Subcutaneous abdominal adipose tissue (tissue), 5 donors: Measurements from ENCODE around the gene GALNT18.
A peak's percentile ranks its signal among the peaks of the same experiment; 100 is the strongest.

Source experiments
- H3K27ac ChIP-seq: one replicate; pipeline ENCODE4 v1.7.0; 2013; ENCODE audit warnings: low read depth, mild to moderate bottlenecking, inconsistent platforms, low read length, moderate library complexity
- H3K27me3 ChIP-seq, 5 donors: one replicate each; pipeline ENCODE4 v1.7.0; 2013; ENCODE audit warnings: low read length in 5 of 5, inconsistent platforms in 1 of 5; ENCODE audit not compliant: control insufficient read depth in 5 of 5, insufficient read depth in 4 of 5
- H3K36me3 ChIP-seq, 5 donors: one replicate each; pipeline ENCODE4 v1.7.0; 2013; ENCODE audit warnings: low read length in 5 of 5; ENCODE audit not compliant: control insufficient read depth in 5 of 5, insufficient read depth in 5 of 5
- H3K4me1 ChIP-seq, 5 donors: one replicate each; pipeline ENCODE4 v1.7.0; 2013; ENCODE audit warnings: low read length in 5 of 5, mild to moderate bottlenecking in 3 of 5, moderate library complexity in 1 of 5; ENCODE audit not compliant: control insufficient read depth in 5 of 5, insufficient read depth in 5 of 5
- H3K4me3 ChIP-seq, 5 donors: one replicate each; pipeline ENCODE4 v1.7.0; 2013; ENCODE audit warnings: low read length in 5 of 5, low read depth in 1 of 5
- H3K9ac ChIP-seq, 5 donors: one replicate each; pipeline ENCODE4 v1.7.0; 2013; ENCODE audit warnings: low read length in 5 of 5, mild to moderate bottlenecking in 4 of 5, moderate library complexity in 3 of 5
- H3K9me3 ChIP-seq, 5 donors: one replicate each; pipeline ENCODE4 v1.7.0; 2013; ENCODE audit warnings: low read length in 5 of 5; ENCODE audit not compliant: control insufficient read depth in 5 of 5
- donor health status: healthy.
- donor health status: healthy.
- donor health status: healthy.
- donor health status: healthy.
- donor health status: healthy.

Gene GALNT18

DNA sequence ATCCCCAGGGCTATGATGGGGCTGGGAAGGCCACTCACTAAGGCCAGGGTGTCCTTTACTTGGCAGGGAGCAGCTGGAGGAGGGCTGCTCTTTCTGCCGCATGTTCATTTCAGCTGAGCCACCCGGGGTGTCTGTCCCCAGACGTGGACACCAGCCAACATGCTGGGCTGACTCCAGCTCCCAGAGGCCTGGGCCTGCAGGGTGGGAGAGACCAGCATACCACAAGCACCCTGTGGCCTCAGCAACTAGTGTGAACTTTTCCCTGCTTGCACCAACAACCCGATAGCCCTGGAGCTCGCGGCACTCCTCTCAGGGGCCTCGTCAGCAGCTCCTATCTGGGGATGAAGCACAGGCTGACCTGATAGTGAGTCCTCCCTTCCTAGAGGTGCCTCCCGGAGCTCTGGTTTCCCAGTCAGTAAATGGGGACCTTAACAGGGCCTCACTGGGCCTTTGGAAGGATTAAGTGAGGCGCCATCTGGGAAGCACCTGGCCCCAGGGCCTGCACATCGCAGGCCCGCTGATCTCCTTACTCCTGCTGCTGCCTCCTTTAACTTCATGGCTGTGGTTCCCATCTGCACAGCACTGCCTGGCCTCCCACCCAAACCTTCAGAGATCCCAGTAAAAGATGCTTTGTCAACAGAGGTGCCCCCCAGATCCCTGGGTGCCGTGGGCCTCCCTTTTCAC is 83.4 kb downstream of the GALNT18 start:
- Histone ChIP-seq H3K27me3 (peaks cover 0 to 8% (median 0%) of the 10 kb centered on the region in 5 donors), H3K9me3 (no peaks in the 10 kb centered on the region), H3K9ac (no peak overlapping the region), H3K4me1 (peaks cover 5 to 47% (median 14%) of the 10 kb centered on the region in 5 donors), H3K36me3 (no peaks in the 10 kb centered on the region), H3K27ac (no peak overlapping the region), H3K4me3 (no peak overlapping the region)

DNA sequence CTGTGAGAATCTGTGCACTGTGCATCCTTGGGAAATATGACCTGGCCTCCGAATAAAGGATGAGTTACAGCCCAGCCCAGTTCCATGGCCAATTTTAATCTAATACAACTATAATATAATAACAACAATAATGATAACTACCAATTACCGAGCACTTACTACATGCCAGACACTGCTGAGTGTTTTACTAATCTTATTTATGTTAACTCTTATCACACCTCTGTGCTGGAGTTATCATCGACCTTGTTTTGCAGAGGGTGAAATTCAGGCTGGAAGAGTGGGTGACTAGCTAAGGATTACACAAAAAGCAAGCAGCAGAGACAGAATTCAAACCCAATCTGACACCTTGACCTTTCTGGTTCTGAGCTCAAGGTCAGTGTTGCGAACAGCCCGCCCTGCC is 83.9 kb downstream of the GALNT18 start:
- Histone ChIP-seq H3K27me3 (peaks cover 0 to 8% (median 0%) of the 10 kb centered on the region in 5 donors), H3K27ac (no peak overlapping the region), H3K9ac (no peak overlapping the region), H3K4me3 (no peak overlapping the region), H3K9me3 (no peaks in the 10 kb centered on the region), H3K4me1 (peaks cover 5 to 42% (median 14%) of the 10 kb centered on the region in 5 donors), H3K36me3 (no peaks in the 10 kb centered on the region)

DNA sequence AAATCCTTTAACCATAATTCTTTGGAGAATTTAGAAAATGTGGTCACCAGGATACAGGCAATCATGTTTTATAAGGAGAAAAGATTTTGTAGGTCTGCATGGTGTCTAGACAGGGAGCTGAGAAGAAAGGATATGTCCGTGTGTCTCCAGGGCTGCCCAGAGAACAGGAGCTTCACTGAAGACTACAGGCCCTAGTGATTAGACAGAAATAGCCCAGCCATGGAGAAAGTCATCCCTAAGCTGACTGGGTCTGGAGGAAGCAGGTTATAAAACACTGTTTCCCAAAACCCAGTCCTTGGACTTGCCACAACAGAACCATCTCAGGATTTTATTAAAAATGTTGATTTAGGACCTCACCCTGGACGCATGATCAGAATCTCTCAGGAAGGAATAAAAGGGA is 84.4 kb downstream of the GALNT18 start:
- no peak overlapping the region for H3K4me3 ChIP-seq
- H3K9me3 ChIP-seq = no peaks in the 10 kb centered on the region
- H3K27ac ChIP-seq = no peak overlapping the region
- H3K4me1 ChIP-seq = peaks cover 5 to 41% (median 14%) of the 10 kb centered on the region in 5 donors
- H3K36me3 ChIP-seq = no peaks in the 10 kb centered on the region
- H3K27me3 ChIP-seq = peaks cover 0 to 8% (median 0%) of the 10 kb centered on the region in 5 donors
- H3K9ac ChIP-seq = no peak overlapping the region

DNA sequence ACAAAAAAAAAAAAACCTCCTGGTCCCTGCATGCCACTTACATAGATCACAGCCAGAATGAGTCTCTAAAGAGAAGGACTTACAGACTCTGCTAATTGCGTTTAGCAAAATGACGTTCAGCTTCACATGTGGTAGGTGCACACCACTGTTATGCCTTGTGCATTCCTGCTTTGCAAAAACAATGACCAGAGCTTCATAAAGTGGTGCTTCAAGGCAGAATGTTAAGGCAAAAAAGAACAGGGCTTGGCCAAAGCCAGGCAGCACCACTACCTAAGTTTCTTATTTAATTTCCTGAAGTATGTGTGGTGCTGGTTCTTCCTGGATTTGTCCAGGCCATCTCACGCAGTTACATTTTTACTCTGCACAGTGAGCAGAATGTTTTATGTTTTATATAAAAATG is 85.2 kb downstream of the GALNT18 start:
- H3K9me3 ChIP-seq = no peaks in the 10 kb centered on the region
- peak overlapping the region; percentile 52 for H3K27ac ChIP-seq
- H3K36me3 ChIP-seq = no peaks in the 10 kb centered on the region
- no peak overlapping the region for H3K9ac ChIP-seq
- peaks cover 0 to 8% (median 0%) of the 10 kb centered on the region in 5 donors for H3K27me3 ChIP-seq
- no peak overlapping the region for H3K4me3 ChIP-seq
- peaks cover 5 to 41% (median 14%) of the 10 kb centered on the region in 5 donors for H3K4me1 ChIP-seq

DNA sequence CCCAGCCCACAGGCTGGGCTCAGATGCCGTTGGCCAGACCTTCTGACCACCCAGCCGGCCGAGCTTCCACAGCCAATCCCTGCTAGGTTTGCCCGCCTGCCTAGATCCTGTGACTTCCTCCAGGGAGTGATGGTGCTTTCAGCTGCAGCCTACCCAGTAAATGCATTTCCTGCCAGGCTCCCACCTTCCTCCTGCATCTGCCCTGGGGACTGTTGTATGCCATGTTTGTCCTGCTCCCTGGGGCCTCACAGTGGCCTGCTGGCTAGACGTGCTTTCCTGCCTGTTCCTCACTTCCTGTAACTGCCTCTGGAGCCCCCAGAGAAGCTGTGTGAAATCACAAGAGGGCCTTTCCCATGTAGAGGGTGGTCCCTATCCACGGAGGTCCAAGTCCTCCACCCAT is 86.2 kb downstream of the GALNT18 start:
- Histone ChIP-seq H3K4me1 (peaks cover 5 to 48% (median 14%) of the 10 kb centered on the region in 5 donors), H3K9ac (no peak overlapping the region), H3K9me3 (no peaks in the 10 kb centered on the region), H3K36me3 (no peaks in the 10 kb centered on the region), H3K27ac (no peak overlapping the region), H3K27me3 (peaks cover 0 to 8% (median 0%) of the 10 kb centered on the region in 5 donors), H3K4me3 (no peak overlapping the region)

DNA sequence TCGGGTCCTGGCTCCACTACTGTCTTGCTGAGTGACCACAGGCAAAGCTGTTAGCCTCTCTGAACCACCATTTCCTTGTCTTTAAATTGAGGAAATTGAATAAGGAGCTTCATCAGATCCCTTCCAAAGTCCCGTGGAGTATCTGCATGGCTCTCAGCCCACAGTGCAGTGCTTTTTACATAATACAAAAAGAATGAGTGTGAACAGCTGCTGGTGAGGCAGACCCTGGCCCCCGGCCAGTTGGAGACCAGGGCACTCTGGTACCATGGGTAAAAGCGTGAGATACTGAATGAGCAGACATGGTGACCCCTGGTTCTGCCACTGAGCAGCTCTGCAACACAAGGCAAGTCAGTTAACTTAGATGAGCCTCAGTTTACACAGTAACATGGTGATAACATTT is 86.8 kb downstream of the GALNT18 start:
- H3K27ac ChIP-seq = no peak overlapping the region
- H3K27me3 ChIP-seq = peaks cover 0 to 8% (median 0%) of the 10 kb centered on the region in 5 donors
- peaks cover 5 to 48% (median 14%) of the 10 kb centered on the region in 5 donors for H3K4me1 ChIP-seq

DNA sequence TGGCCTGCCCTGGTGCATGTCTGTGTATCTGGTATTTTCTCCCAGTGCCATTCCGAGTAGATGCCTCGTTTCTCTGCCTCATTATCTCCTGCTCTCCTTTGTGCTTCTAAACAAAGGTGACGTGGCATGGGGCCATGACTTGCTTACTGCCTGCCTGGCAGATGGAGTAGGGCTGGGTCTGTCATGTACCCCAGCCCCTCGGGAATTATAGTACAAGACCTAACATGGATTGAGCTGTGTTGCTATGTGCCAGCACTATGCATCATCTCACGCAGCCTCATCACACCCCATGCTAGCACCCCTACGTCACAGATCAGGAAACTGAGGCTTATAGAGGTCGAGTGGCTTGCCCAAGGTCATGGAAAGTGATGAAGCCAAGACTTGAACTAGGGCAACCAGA is 88.1 kb downstream of the GALNT18 start:
- Histone ChIP-seq H3K9me3 (peaks cover 0 to 7% (median 0%) of the 10 kb centered on the region in 5 donors), H3K4me1 (peaks cover 5 to 42% (median 11%) of the 10 kb centered on the region in 5 donors), H3K36me3 (no peaks in the 10 kb centered on the region), H3K9ac (no peak overlapping the region), H3K27ac (no peak overlapping the region), H3K27me3 (peaks cover 0 to 8% (median 0%) of the 10 kb centered on the region in 5 donors), H3K4me3 (no peak overlapping the region)

More for the DNA sequence above, 86.8 kb downstream of the GALNT18 start:
- Histone ChIP-seq H3K36me3 (no peaks in the 10 kb centered on the region), H3K9ac (no peak overlapping the region), H3K4me3 (no peak overlapping the region), H3K9me3 (no peaks in the 10 kb centered on the region)

DNA sequence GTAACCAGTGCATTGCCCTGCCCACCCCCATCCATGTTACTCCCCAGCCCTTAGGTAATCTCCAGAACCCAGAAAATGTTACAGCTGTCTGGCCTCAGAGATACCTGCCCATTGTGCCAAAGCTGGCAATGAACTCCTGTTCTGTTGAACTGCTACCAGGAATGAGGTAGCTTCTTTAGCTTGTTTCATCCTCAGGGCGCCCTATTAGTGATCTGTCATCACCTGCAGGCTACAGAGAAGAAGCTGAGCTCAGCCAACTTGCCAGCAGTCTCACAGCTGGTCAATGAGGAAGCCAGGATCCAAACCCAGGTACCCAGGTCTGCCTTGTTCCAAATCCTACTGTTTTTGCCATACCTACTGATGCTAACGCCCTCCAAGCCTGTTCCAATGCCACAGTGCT is 88.7 kb downstream of the GALNT18 start:
- Histone ChIP-seq H3K27ac (no peak overlapping the region), H3K36me3 (no peaks in the 10 kb centered on the region), H3K4me3 (no peak overlapping the region), H3K4me1 (peaks cover 3 to 36% (median 5%) of the 10 kb centered on the region in 5 donors), H3K9ac (no peak overlapping the region), H3K9me3 (peaks cover 0 to 7% (median 0%) of the 10 kb centered on the region in 5 donors), H3K27me3 (peaks cover 0 to 8% (median 0%) of the 10 kb centered on the region in 5 donors)

DNA sequence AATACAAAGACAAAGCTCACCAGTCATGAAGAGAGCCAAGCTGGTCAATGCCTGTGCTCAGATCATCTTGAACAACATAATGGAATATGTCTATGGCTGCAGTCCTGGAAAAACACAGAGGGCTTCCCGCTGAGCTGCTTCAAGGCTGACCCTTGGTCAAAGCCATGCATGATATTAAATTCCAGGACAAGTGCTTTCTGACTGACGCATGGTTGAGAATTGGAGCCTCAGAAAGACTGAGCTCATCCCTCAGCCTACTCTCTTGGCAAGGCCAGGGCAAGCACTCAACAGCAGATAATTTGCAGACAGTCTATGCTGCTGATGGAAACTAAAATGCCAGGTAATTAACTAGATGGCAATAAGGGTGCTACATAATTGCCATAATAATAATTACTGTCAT is 89.2 kb downstream of the GALNT18 start:
- no peak overlapping the region for H3K4me3 ChIP-seq
- peaks cover 0 to 8% (median 0%) of the 10 kb centered on the region in 5 donors for H3K27me3 ChIP-seq
- no peak overlapping the region for H3K9ac ChIP-seq
- no peaks in the 10 kb centered on the region for H3K36me3 ChIP-seq
- no peak overlapping the region for H3K27ac ChIP-seq
- peaks cover 3 to 33% (median 5%) of the 10 kb centered on the region in 5 donors for H3K4me1 ChIP-seq
- peaks cover 0 to 7% (median 0%) of the 10 kb centered on the region in 5 donors for H3K9me3 ChIP-seq

DNA sequence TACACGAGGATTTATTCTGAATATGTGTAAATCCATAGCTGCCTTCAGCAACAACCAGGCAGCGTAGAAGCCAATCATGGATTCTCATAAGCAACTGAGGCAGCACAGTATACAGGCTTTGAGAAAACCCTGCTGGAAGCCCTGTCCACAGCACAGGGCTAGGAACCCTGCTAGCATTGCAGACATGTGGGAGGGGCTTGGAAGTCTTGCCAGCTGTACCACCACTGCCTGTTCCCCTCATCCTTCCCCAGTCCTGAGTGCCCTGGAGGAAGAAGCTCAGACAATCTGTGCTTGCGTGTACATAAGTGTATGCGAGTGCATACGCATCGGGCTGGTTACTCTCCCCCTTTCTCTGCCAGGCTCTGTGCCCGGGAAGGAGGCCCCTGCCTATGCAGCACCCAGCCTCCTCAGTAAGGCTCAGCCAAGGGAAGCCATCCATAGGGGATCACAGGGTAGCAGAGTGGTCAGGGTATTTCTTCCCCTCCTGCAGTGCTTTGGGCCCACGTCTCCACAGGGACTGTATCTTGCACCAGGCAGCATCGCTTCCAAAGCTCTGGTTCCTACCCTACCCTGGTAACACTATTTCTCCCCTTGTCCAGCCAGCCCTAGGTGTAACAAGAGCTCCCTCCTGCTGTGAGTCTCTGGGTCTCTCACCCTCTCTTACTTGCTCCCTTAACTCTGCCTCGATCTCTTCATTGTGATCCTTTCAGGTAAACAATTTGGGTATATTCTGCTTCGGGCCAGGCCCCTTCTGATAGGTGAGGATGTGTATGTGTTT is 90.5 kb downstream of the GALNT18 start:
- H3K4me3 ChIP-seq = no peak overlapping the region
- H3K27ac ChIP-seq = no peak overlapping the region
- H3K4me1 ChIP-seq = peaks cover 3 to 34% (median 5%) of the 10 kb centered on the region in 5 donors
- no peak overlapping the region for H3K9ac ChIP-seq
- peaks cover 0 to 7% (median 0%) of the 10 kb centered on the region in 5 donors for H3K9me3 ChIP-seq
- H3K27me3 ChIP-seq = peaks cover 0 to 8% (median 0%) of the 10 kb centered on the region in 5 donors
- no peaks in the 10 kb centered on the region for H3K36me3 ChIP-seq
